ES-I3 (cell line): ENCODE results near the gene IAH1.
"Not testable (repeated sequence)": the region's sequence is repeated elsewhere in the genome, so short reads cannot be mapped to it uniquely, and the experiment has no call there.

Experiments
- H3K36me3 ChIP-seq: 2 replicates; pipeline ENCODE4 v1.6.1; 2013; ENCODE audit warnings: mild to moderate bottlenecking, low read length, control low read depth, moderate library complexity; ENCODE audit not compliant: insufficient read depth
- H3K4me1 ChIP-seq: 2 replicates; pipeline ENCODE4 v1.6.1; 2013; ENCODE audit warnings: mild to moderate bottlenecking, control low read depth, low read length; ENCODE audit not compliant: insufficient read depth
- H3K9ac ChIP-seq: 2 replicates; pipeline ENCODE4 v1.6.1; 2013; ENCODE audit warnings: low read depth, mild to moderate bottlenecking, low read length, moderate library complexity
- H3K9me3 ChIP-seq: 2 replicates; pipeline ENCODE4 v1.6.1; 2013; ENCODE audit warnings: mild to moderate bottlenecking, low read length, moderate library complexity; ENCODE audit not compliant: control insufficient read depth, insufficient read depth

Gene IAH1

GRCh38 chr2:9488583-9489547, 14.5 kb downstream of the IAH1 start:
- H3K9me3 ChIP-seq = no peaks in the 10 kb centered on the region
- H3K9ac ChIP-seq = no peak overlapping the region
- H3K4me1 ChIP-seq = no peaks in the 10 kb centered on the region
- H3K36me3 ChIP-seq = peaks cover 25% of the 10 kb centered on the region

DNA sequence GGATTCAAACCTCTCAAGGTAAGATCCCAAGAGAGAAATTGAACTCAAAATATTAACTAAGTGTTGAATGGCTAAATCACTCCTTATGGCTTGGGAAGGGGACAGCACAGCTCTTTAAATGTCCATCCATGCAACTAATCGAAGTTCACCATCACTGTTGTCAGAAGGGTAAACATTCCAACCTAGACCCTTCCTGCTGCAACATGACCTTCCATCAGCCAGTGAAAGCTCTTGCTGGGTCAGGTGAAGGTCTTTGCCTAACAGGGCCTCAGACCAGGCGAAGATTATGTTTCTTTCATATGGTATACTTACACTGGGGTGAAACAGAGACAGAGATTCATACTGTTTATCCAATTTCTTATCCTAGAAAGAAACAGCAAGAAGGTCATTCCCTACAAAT, 16.4 kb downstream of the IAH1 start:
- H3K36me3 ChIP-seq = peaks cover 26% of the 10 kb centered on the region
- H3K4me1 ChIP-seq = no peaks in the 10 kb centered on the region
- H3K9ac ChIP-seq = no peak overlapping the region
- H3K9me3 ChIP-seq = no peaks in the 10 kb centered on the region

DNA sequence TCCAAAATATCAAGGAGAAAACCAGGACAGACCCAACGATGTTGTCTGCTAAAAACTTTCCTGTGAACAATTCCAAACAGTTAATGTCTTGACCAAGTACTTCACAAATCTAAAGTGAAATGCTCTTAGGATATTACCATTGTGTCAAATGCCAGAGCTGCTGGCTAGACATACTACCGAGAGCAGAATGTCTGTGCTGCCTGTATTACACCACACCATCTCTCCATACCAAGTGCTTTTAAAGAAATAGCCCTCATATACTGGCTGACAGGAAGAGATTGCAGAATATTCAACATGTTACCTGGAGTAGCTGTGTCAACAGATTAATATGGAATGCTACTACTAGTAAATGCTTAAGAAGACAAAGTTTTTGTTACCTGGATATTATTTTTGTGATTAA, 18.6 kb downstream of the IAH1 start:
- Histone ChIP-seq H3K36me3 (peaks cover 23% of the 10 kb centered on the region; the same call in 1 of the 2 replicates), H3K4me1 (no peaks in the 10 kb centered on the region), H3K9me3 (no peaks in the 10 kb centered on the region), H3K9ac (no peak overlapping the region)

GRCh38 chr2:9493478-9493877, 19.1 kb downstream of the IAH1 start:
- Histone ChIP-seq H3K9ac (no peak overlapping the region), H3K4me1 (no peaks in the 10 kb centered on the region), H3K36me3 (peaks cover 23% of the 10 kb centered on the region; the same call in 1 of the 2 replicates), H3K9me3 (no peaks in the 10 kb centered on the region)

GRCh38 chr2:9494081-9494480, 19.7 kb downstream of the IAH1 start:
- Histone ChIP-seq H3K36me3 (peaks cover 23% of the 10 kb centered on the region; the same call in 1 of the 2 replicates), H3K9me3 (no peaks in the 10 kb centered on the region), H3K4me1 (no peaks in the 10 kb centered on the region), H3K9ac (no peak overlapping the region)

DNA sequence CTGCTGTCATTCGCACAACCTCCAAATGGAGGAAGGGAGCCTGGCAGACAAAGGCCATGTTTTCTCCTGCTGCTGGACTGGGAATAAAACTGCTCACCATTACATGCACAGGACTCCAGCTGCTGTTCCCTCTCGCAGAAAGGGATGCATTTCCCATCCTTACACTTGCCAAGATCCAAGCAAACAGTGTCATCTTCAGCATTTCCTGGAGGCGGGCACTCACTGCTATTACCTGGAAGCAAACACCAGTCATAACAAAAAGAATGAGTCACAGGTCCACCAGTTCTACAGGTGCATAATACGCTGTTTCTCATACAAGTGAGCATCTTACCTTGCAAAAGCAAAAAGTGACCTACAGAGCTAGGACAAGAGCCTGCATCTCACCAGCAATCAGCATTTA, 22.7 kb downstream of the IAH1 start:
- Histone ChIP-seq H3K4me1 (no peaks in the 10 kb centered on the region), H3K36me3 (peaks cover 18% of the 10 kb centered on the region; the same call in 1 of the 2 replicates)

DNA sequence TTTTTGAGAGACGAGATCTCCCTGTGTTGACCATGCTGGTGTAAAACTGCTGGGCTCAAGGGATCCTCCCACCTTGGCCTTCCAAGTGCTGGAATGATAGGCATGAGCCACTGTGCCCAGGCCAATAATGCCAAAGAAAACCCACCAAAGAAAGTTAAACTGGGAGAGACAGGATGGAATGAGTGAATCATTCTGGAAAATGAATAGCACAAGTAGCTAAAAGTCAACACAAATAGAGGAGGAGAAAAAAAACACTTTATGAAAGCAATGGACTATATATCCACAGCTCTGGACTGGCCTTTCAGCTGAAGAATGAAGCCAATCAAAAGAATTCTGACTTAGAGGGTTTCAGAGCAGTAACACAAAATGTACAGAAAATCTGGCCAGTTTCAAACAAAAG, 23.9 kb downstream of the IAH1 start:
- no peaks in the 10 kb centered on the region for H3K4me1 ChIP-seq
- no peaks in the 10 kb centered on the region for H3K9me3 ChIP-seq
- peaks cover 9% of the 10 kb centered on the region; the same call in 1 of the 2 replicates for H3K36me3 ChIP-seq
- no peak overlapping the region for H3K9ac ChIP-seq

More for the DNA sequence above, 22.7 kb downstream of the IAH1 start:
- Histone ChIP-seq H3K9ac (no peak overlapping the region), H3K9me3 (no peaks in the 10 kb centered on the region)

DNA sequence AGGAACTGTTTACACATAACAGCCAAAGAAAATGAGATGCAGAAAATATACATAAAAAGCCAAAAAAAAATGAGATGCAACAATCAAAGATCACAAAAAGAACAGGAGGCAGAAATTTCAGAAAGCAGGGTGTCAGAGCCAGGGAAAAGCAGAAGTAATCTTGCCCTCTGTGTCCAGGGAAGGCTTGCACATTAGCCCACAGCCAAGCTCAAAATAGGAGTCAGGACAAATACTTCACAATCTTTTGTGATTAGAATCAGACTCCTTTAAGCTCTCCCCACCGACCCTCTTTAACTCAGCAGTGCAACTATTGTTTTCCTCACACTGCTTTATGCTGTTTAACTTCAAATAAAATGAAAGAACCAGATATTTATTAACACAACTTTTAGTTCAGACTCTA, 34.6 kb downstream of the IAH1 start:
- Histone ChIP-seq H3K9ac (no peak overlapping the region), H3K4me1 (no peaks in the 10 kb centered on the region), H3K9me3 (no peaks in the 10 kb centered on the region), H3K36me3 (no peaks in the 10 kb centered on the region)

DNA sequence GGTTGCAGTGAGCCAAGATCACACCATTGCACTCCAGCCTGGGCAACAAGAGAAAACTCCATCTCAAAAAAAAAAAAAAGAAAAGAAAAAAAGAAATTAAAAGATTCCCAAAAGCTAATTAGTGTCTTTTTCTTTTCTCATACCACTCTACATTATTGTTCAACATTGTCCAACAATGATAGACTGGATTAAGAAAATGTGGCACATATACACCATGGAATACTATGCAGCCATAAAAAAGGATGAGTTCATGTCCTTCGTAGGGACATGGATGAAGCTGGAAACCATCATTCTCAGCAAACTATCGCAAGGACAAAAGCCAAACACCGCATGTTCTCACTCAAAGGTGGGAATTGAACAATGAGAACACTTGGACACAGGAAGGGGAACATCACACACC, 39.6 kb downstream of the IAH1 start:
- not testable (repeated sequence) for H3K9ac ChIP-seq, H3K9me3 ChIP-seq, H3K36me3 ChIP-seq, H3K4me1 ChIP-seq

- no peaks in the 10 kb centered on the region; the same call in 1 of the 2 replicates for H3K36me3 ChIP-seq
- H3K9me3 ChIP-seq = no peaks in the 10 kb centered on the region
- no peaks in the 10 kb centered on the region for H3K4me1 ChIP-seq
- no peak overlapping the region for H3K9ac ChIP-seq
Measured at GRCh38 chr2:9517118-9517782, 42.9 kb downstream of the IAH1 start.

GRCh38 chr2:9518163-9518562, 43.8 kb downstream of the IAH1 start:
- Histone ChIP-seq H3K9me3 (no peaks in the 10 kb centered on the region), H3K9ac (no peak overlapping the region), H3K36me3 (no peaks in the 10 kb centered on the region; the same call in 1 of the 2 replicates), H3K4me1 (no peaks in the 10 kb centered on the region)

DNA sequence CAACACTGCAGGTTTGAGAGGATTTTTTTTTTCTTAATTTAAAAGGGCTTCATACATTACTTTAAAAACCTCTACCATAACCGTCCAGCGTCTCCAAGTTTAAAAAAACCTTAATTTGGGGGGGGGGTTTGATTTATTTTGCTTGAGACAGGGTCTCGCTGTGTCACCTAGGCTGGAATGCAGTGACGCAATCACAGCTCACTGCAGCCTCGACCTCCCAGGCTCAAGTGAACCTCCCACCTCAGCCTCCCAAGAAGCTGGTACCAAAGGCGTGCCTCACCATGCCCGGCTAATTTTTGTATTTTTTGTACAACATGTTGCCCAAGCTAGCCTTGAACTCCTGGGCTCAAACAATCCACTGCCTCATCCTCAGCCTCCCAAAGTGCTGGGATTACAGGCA, 44.4 kb downstream of the IAH1 start:
- H3K4me1 ChIP-seq = no peaks in the 10 kb centered on the region
- H3K9ac ChIP-seq = no peak overlapping the region
- no peaks in the 10 kb centered on the region; the same call in 1 of the 2 replicates for H3K36me3 ChIP-seq
- H3K9me3 ChIP-seq = no peaks in the 10 kb centered on the region

- Histone ChIP-seq H3K9me3 (no peaks in the 10 kb centered on the region), H3K4me1 (no peaks in the 10 kb centered on the region), H3K9ac (no peak overlapping the region), H3K36me3 (no peaks in the 10 kb centered on the region; the same call in 1 of the 2 replicates)
Measured at GRCh38 chr2:9519250-9519649, 44.9 kb downstream of the IAH1 start.

DNA sequence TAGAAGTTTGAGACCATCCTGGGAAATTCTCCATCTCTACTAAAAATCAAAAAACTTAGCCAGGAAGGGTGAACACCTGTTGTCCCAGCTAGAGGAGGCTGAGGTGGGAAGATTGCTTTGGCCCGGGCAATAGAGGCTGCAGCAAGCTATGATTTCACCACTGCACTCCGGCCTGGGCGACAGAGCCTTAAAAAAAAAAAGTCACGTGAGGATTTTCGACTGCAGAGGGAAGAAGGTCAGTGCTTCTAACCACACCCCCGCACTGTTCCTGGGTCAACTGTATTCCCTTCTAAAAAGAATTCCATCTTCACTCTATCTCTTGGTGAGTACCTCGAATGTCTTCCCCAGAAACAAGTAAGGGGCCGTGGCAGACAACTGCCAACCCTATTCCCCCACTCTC, 49.9 kb downstream of the IAH1 start:
- no peaks in the 10 kb centered on the region for H3K4me1 ChIP-seq
- no peaks in the 10 kb centered on the region; the same call in 1 of the 2 replicates for H3K36me3 ChIP-seq
- H3K9ac ChIP-seq = no peak overlapping the region
- no peaks in the 10 kb centered on the region for H3K9me3 ChIP-seq

- H3K9ac ChIP-seq = no peak overlapping the region
- no peaks in the 10 kb centered on the region; the same call in 1 of the 2 replicates for H3K36me3 ChIP-seq
- no peaks in the 10 kb centered on the region for H3K9me3 ChIP-seq
- no peaks in the 10 kb centered on the region for H3K4me1 ChIP-seq
Measured at GRCh38 chr2:9525266-9525665, 50.9 kb downstream of the IAH1 start.
